SU-DHL-6 (cell line): Measurements from ENCODE around the gene PPIF.

ENCODE experiments used
- H2AFZ ChIP-seq: fragments of 200-600 bp; sonication (generic); 2 replicates; pipeline ENCODE4 v1.6.1; 2014; ENCODE audit warnings: low read depth, mild to moderate bottlenecking, moderate library complexity, mixed read lengths, antibody characterized with exemption, low read length; ENCODE audit not compliant: severe bottlenecking
- H3F3A ChIP-seq: fragments of 200-600 bp; shearing (Covaris generic); 2 replicates; pipeline ENCODE4 v1.6.0; 2016; ENCODE audit warnings: antibody characterized with exemption, mild to moderate bottlenecking; ENCODE audit not compliant: insufficient read depth
- H3K27ac ChIP-seq: fragments of 200-600 bp; sonication (generic); 2 replicates; pipeline ENCODE4 v1.5.1; 2016; ENCODE audit warnings: low read depth, mild to moderate bottlenecking, low read length, moderate library complexity, mixed read lengths
- H3K27me3 ChIP-seq: fragments of 200-600 bp; sonication (generic), shearing (Covaris generic); 2 replicates; pipeline ENCODE4 v1.6.0; 2014; ENCODE audit warnings: mild to moderate bottlenecking, low read length
- H3K36me3 ChIP-seq: fragments of 200-600 bp; sonication (generic); 2 replicates; pipeline ENCODE4 v1.6.1; 2014; ENCODE audit warnings: mild to moderate bottlenecking, low read length, mixed read lengths
- H3K4me2 ChIP-seq: fragments of 300-600, 200-600 bp; shearing (Covaris generic), sonication (generic); 2 replicates; pipeline ENCODE4 v1.6.0; 2014; ENCODE audit warnings: low read length, low read depth, mild to moderate bottlenecking; ENCODE audit not compliant: poor library complexity, severe bottlenecking
- H3K4me3 ChIP-seq: fragments of 200-600 bp; sonication (generic); 2 replicates; pipeline ENCODE4 v1.5.1; 2014; ENCODE audit warnings: antibody characterized with exemption, low read length, mild to moderate bottlenecking, mixed read lengths; ENCODE audit not compliant: insufficient read depth, poor library complexity, severe bottlenecking
- H3K79me2 ChIP-seq: fragments of 200-600 bp; sonication (generic); 2 replicates; pipeline ENCODE4 v1.6.1; 2014; ENCODE audit warnings: mild to moderate bottlenecking, low read length, moderate library complexity; ENCODE audit not compliant: insufficient read depth
- H3K9ac ChIP-seq: fragments of 200-600 bp; sonication (generic); 2 replicates; pipeline ENCODE4 v1.7.0; 2014; ENCODE audit warnings: mild to moderate bottlenecking, low read length
- H3K9me2 ChIP-seq: fragments of 200-600 bp; sonication (generic); replicated peaks from 2 replicates; pipeline ENCODE4 v1.6.1; 2014; ENCODE audit warnings: low read length; ENCODE audit not compliant: insufficient read depth
- H3K9me3 ChIP-seq: fragments of 200-600 bp; sonication (generic); 2 replicates; pipeline ENCODE4 v1.6.1; 2014; ENCODE audit warnings: low read length, mixed read lengths; ENCODE audit not compliant: insufficient read depth
- H4K20me1 ChIP-seq: fragments of 200-600 bp; sonication (generic); 2 replicates; pipeline ENCODE4 v1.6.1; 2014; ENCODE audit warnings: low read depth, mild to moderate bottlenecking, antibody characterized with exemption, low read length, moderate library complexity, mixed read lengths
- CTCF ChIP-seq: fragments of 200-600 bp; sonication (generic); IDR thresholded peaks from one replicate; pipeline ENCODE4 v1.5.1; 2017; ENCODE audit warnings: antibody characterized with exemption, mild to moderate bottlenecking, low read length, moderate library complexity; ENCODE audit not compliant: insufficient read depth, poor library complexity, severe bottlenecking
- EZH2phosphoT487 ChIP-seq: fragments of 200-600 bp; sonication (generic), shearing (Covaris generic); conservative IDR thresholded peaks from 2 replicates; pipeline ENCODE4 v1.6.1; 2018; ENCODE audit warnings: mild to moderate bottlenecking, antibody characterized with exemption, low read length, moderate library complexity, mixed read lengths

The PPIF gene

GRCh38 chr10:79353000-79353406, 5.7 kb downstream of the PPIF start:
- H3K9me3 ChIP-seq = no peaks in the 10 kb centered on the region
- no peaks in the 10 kb centered on the region for H3K9me2 ChIP-seq
- no peak overlapping the region for H2AFZ ChIP-seq
- peaks cover 6% of the 10 kb centered on the region; the same call in 1 of the 2 replicates for H3K36me3 ChIP-seq
- H3K79me2 ChIP-seq = peaks cover 19% of the 10 kb centered on the region
- no peak overlapping the region for H3K4me3 ChIP-seq
- H3K27ac ChIP-seq = no peak overlapping the region
- H3K27me3 ChIP-seq = no peaks in the 10 kb centered on the region
- no peak overlapping the region for H3K9ac ChIP-seq
- no peak for TF ChIP-seq CTCF
- TF ChIP-seq EZH2phosphoT487 = no peak
- no peaks in the 10 kb centered on the region for H3F3A ChIP-seq
- peaks cover 16% of the 10 kb centered on the region; the same call in 1 of the 2 replicates for H4K20me1 ChIP-seq
- H3K4me2 ChIP-seq = no peak overlapping the region

- H3K27ac ChIP-seq = no peak overlapping the region
- H4K20me1 ChIP-seq = peaks cover 11% of the 10 kb centered on the region; the same call in 1 of the 2 replicates
- H3F3A ChIP-seq = no peaks in the 10 kb centered on the region
- TF ChIP-seq CTCF (no peak), EZH2phosphoT487 (no peak)
- no peaks in the 10 kb centered on the region for H3K9me3 ChIP-seq
- H3K36me3 ChIP-seq = peaks cover 6% of the 10 kb centered on the region; the same call in 1 of the 2 replicates
- H3K4me2 ChIP-seq = no peak overlapping the region
- no peak overlapping the region for H2AFZ ChIP-seq
- H3K79me2 ChIP-seq = peaks cover 12% of the 10 kb centered on the region
- no peak overlapping the region for H3K9ac ChIP-seq
- no peak overlapping the region for H3K4me3 ChIP-seq
- no peaks in the 10 kb centered on the region for H3K9me2 ChIP-seq
- H3K27me3 ChIP-seq = no peaks in the 10 kb centered on the region
Observed at GRCh38 chr10:79353726-79354125, 6.5 kb downstream of the PPIF start.

GRCh38 chr10:79354141-79354540, 6.9 kb downstream of the PPIF start:
- H3K9me3 ChIP-seq = no peaks in the 10 kb centered on the region
- no peaks in the 10 kb centered on the region for H3K9me2 ChIP-seq
- TF ChIP-seq EZH2phosphoT487 (no peak), CTCF (no peak)
- H3K36me3 ChIP-seq = peaks cover 6% of the 10 kb centered on the region; the same call in 1 of the 2 replicates
- H4K20me1 ChIP-seq = peaks cover 9% of the 10 kb centered on the region; the same call in 1 of the 2 replicates
- peaks cover 8% of the 10 kb centered on the region for H3K79me2 ChIP-seq
- no peak overlapping the region for H3K27ac ChIP-seq
- H3F3A ChIP-seq = no peaks in the 10 kb centered on the region
- no peak overlapping the region for H3K4me2 ChIP-seq
- no peaks in the 10 kb centered on the region for H3K27me3 ChIP-seq
- H3K9ac ChIP-seq = no peak overlapping the region
- no peak overlapping the region for H2AFZ ChIP-seq
- no peak overlapping the region for H3K4me3 ChIP-seq
